ENCODE results near the gene UTY.
"Not testable (repeated sequence)": the region's sequence is repeated elsewhere in the genome, so short reads cannot be mapped to it uniquely, and the experiment has no call there.

UTY gene

GRCh38 chrY:13330651-13331050 is 149.2 kb downstream of the UTY start:
- DNase-seq, result no peak

DNA sequence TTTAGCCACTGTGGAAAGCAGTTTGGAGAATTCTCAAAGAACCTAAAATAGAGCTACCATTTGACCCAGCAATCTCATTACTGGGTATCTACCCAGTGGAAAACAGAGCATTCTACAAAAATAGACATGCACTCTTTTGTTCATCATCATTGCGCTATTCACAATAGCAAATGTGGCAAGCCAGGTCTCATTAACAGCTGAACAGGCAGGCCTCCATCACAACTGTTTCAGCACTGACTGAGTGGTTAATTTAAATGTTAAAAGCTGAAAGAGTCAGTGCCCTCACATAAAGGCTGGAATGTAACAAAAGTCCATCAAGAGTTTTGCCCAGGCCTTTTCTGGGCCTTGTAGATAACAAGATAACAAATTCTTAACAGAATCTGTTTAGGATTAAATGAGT is 166.9 kb downstream of the UTY start:
- Histone ChIP-seq H3K27me3 (replicated peaks; ENCODE audit: control insufficient read depth, insufficient read depth, low read length, poor library complexity, severe bottlenecking) (no peaks in the 10 kb centered on the region), H3K4me1 (ENCODE audit: control insufficient read depth, insufficient read depth, low read length, poor library complexity, severe bottlenecking) (no peaks in the 10 kb centered on the region), H3K27ac (ENCODE audit: insufficient read depth, low read length, poor library complexity, severe bottlenecking) (no peak overlapping the region), H3K4me3 (ENCODE audit: insufficient read depth, low read depth, low read length, poor library complexity, severe bottlenecking) (no peak overlapping the region), H3K9me3 (ENCODE audit: control insufficient read depth, low read length) (no peaks in the 10 kb centered on the region), H3K36me3 (ENCODE audit: control insufficient read depth, insufficient read depth, low read length) (no peaks in the 10 kb centered on the region)
- DNase-seq, result no peak

More at GRCh38 chrY:13330651-13331050, 149.2 kb downstream of the UTY start:
- Histone ChIP-seq H3K27me3 (replicated peaks; ENCODE audit: control insufficient read depth, insufficient read depth, low read length, poor library complexity, severe bottlenecking) (no peaks in the 10 kb centered on the region), H3K4me3 (ENCODE audit: insufficient read depth, low read depth, low read length, poor library complexity, severe bottlenecking) (no peak overlapping the region), H3K27ac (ENCODE audit: insufficient read depth, low read length, poor library complexity, severe bottlenecking) (no peak overlapping the region), H3K4me1 (ENCODE audit: control insufficient read depth, insufficient read depth, low read length, poor library complexity, severe bottlenecking) (no peaks in the 10 kb centered on the region), H3K9me3 (ENCODE audit: control insufficient read depth, low read length) (no peaks in the 10 kb centered on the region), H3K36me3 (ENCODE audit: control insufficient read depth, insufficient read depth, low read length) (no peaks in the 10 kb centered on the region)

DNA sequence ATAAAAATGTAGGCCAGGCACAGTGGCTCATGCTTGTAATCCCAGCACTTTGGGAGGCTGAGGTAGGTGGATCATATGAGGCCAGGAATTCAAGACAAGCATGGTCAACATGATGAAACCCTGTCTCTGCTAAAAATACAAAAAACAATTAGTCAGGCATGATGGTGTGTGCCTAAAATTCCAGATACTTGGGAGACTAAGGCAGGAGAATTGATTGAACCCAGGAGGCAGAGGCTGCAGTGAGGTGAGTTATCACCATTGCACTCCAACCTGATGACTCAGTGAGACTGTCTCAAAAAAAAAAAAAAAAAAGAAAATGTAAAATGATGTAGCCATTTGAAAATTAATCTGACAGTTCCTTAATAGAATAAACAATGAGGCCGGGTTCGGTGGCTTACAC is 171.9 kb downstream of the UTY start:
- Histone ChIP-seq H3K9me3 (ENCODE audit: control insufficient read depth, low read length) (no peaks in the 10 kb centered on the region), H3K27ac (ENCODE audit: insufficient read depth, low read length, poor library complexity, severe bottlenecking) (no peak overlapping the region), H3K36me3 (ENCODE audit: control insufficient read depth, insufficient read depth, low read length) (no peaks in the 10 kb centered on the region), H3K27me3 (replicated peaks; ENCODE audit: control insufficient read depth, insufficient read depth, low read length, poor library complexity, severe bottlenecking) (no peaks in the 10 kb centered on the region), H3K4me1 (ENCODE audit: control insufficient read depth, insufficient read depth, low read length, poor library complexity, severe bottlenecking) (no peaks in the 10 kb centered on the region), H3K4me3 (ENCODE audit: insufficient read depth, low read depth, low read length, poor library complexity, severe bottlenecking) (no peak overlapping the region)
- DNase-seq, result no peak

- Histone ChIP-seq H3K36me3 (ENCODE audit: control insufficient read depth, insufficient read depth, low read length) (no peaks in the 10 kb centered on the region), H3K9me3 (ENCODE audit: control insufficient read depth, low read length) (no peaks in the 10 kb centered on the region), H3K4me3 (ENCODE audit: insufficient read depth, low read depth, low read length, poor library complexity, severe bottlenecking) (no peak overlapping the region), H3K27ac (ENCODE audit: insufficient read depth, low read length, poor library complexity, severe bottlenecking) (no peak overlapping the region), H3K27me3 (replicated peaks; ENCODE audit: control insufficient read depth, insufficient read depth, low read length, poor library complexity, severe bottlenecking) (no peaks in the 10 kb centered on the region), H3K4me1 (ENCODE audit: control insufficient read depth, insufficient read depth, low read length, poor library complexity, severe bottlenecking) (no peaks in the 10 kb centered on the region)
- no peak for DNase-seq
These were observed 179.0 kb downstream of the UTY start for GRCh38 chrY:13300795-13301194.

DNA sequence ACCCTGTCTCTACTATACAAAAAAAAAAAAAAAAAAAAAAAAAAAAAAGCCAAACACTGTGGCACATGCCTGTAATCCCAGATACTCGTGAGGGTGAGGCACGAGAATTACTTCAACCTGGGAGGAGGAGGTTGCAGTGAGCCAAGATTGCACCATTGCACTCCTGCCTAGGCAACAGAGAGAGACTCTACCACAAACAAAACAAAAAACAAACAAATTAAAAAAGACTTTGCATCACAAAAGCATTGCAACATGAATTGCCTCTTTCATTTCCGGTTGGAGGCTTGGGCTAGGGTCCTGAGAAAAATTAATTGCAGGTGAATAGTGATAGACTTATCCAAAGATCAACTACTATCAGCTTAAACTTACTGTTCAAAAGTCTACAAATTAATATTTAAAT is 180.4 kb downstream of the UTY start:
- no peak for DNase-seq
- Histone ChIP-seq H3K36me3 (ENCODE audit: control insufficient read depth, insufficient read depth, low read length) (no peaks in the 10 kb centered on the region), H3K27me3 (replicated peaks; ENCODE audit: control insufficient read depth, insufficient read depth, low read length, poor library complexity, severe bottlenecking) (no peaks in the 10 kb centered on the region), H3K27ac (ENCODE audit: insufficient read depth, low read length, poor library complexity, severe bottlenecking) (no peak overlapping the region), H3K9me3 (ENCODE audit: control insufficient read depth, low read length) (no peaks in the 10 kb centered on the region), H3K4me3 (ENCODE audit: insufficient read depth, low read depth, low read length, poor library complexity, severe bottlenecking) (no peak overlapping the region), H3K4me1 (ENCODE audit: control insufficient read depth, insufficient read depth, low read length, poor library complexity, severe bottlenecking) (no peaks in the 10 kb centered on the region)

DNA sequence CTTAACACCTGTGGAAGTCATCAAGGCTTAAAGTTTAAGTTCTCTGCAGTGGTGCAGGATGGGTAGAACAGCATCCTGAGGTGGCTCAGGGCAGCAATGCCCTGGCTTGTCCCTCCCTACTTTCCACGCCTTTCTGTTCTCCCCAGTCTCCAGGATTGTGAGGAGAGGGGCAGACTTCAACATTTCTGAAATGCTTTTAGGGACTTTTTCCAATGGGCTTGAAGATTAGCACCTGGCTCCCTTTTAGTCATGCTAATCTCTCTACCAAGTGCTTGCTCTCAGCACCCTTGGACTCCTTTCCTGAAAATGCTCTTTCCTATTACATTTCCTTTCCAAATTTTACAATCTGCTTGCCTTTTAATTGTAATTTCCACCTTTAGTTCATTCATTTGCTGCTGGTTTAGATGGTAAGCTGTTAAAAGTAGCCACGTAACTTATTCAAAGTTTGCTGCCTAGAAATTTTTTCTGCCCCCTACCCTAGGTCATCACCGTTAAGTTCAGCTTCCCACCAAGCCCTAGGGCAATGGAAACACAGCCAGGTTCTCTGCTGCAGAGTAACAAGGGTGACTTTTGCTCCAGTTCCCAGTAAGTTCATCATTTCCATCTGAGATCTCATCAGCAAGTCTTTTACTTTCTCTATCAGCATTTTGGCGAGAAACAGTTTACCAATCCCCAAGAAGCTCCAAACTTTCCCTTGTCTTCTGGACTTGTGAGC is 183.5 kb downstream of the UTY start:
- Histone ChIP-seq H3K4me3 (ENCODE audit: insufficient read depth, low read depth, low read length, poor library complexity, severe bottlenecking) (no peak overlapping the region), H3K27ac (ENCODE audit: insufficient read depth, low read length, poor library complexity, severe bottlenecking) (no peak overlapping the region), H3K9me3 (ENCODE audit: control insufficient read depth, low read length) (no peaks in the 10 kb centered on the region), H3K36me3 (ENCODE audit: control insufficient read depth, insufficient read depth, low read length) (no peaks in the 10 kb centered on the region), H3K27me3 (replicated peaks; ENCODE audit: control insufficient read depth, insufficient read depth, low read length, poor library complexity, severe bottlenecking) (no peaks in the 10 kb centered on the region), H3K4me1 (ENCODE audit: control insufficient read depth, insufficient read depth, low read length, poor library complexity, severe bottlenecking) (no peaks in the 10 kb centered on the region)
- no peak for DNase-seq

DNA sequence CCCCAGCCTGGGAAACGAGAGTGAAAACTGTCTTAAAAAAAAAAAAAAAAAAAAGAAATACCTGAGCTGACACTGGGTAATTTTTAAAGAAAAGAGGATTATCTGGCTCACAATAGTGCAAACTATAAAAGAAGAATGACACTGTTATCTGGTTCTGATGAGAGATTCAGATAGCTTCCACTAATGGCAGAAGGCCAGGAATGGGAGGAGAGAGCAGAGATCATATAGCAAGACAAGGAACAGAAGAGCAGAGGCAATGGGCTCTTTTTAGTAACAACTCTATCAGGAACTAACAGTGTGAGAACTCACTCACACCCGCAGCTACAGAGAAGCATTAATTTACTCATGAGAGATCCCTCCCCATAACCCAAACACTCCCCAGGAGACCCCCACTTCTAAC is 184.8 kb downstream of the UTY start:
- H3K27ac ChIP-seq (ENCODE audit: insufficient read depth, low read length, poor library complexity, severe bottlenecking), result no peak overlapping the region
- no peaks in the 10 kb centered on the region for H3K4me1 ChIP-seq (ENCODE audit: control insufficient read depth, insufficient read depth, low read length, poor library complexity, severe bottlenecking)
- H3K27me3 ChIP-seq (replicated peaks; ENCODE audit: control insufficient read depth, insufficient read depth, low read length, poor library complexity, severe bottlenecking), result no peaks in the 10 kb centered on the region
- DNase-seq, result no peak
- no peaks in the 10 kb centered on the region for H3K36me3 ChIP-seq (ENCODE audit: control insufficient read depth, insufficient read depth, low read length)
- H3K9me3 ChIP-seq (ENCODE audit: control insufficient read depth, low read length), result no peaks in the 10 kb centered on the region
- no peak overlapping the region for H3K4me3 ChIP-seq (ENCODE audit: insufficient read depth, low read depth, low read length, poor library complexity, severe bottlenecking)

DNA sequence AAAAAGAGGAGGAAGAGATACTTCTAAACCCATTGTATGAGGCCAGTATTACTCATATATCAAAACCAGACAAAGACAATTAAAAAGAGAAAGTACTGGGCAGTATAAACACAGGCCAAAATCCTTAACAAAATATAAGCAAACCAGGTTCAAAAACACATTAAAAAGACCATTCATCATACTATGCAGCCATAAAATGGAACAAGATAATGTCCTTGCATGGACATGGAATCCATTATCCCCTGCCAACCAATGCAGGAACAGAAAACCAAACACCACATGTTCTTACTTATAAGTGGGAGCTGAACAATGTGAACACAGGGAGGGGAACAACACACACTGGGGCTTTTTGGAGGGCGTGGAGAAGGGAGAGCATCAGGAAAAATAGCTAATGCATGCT is 188.6 kb downstream of the UTY start:
- no peak for DNase-seq
- H3K27ac ChIP-seq (ENCODE audit: insufficient read depth, low read length, poor library complexity, severe bottlenecking), result no peak overlapping the region
- H3K27me3 ChIP-seq (replicated peaks; ENCODE audit: control insufficient read depth, insufficient read depth, low read length, poor library complexity, severe bottlenecking), result no peaks in the 10 kb centered on the region
- no peaks in the 10 kb centered on the region for H3K9me3 ChIP-seq (ENCODE audit: control insufficient read depth, low read length)
- H3K4me3 ChIP-seq (ENCODE audit: insufficient read depth, low read depth, low read length, poor library complexity, severe bottlenecking), result no peak overlapping the region
- H3K4me1 ChIP-seq (ENCODE audit: control insufficient read depth, insufficient read depth, low read length, poor library complexity, severe bottlenecking), result no peaks in the 10 kb centered on the region
- peaks cover 5% of the 10 kb centered on the region for H3K36me3 ChIP-seq (ENCODE audit: control insufficient read depth, insufficient read depth, low read length)

DNA sequence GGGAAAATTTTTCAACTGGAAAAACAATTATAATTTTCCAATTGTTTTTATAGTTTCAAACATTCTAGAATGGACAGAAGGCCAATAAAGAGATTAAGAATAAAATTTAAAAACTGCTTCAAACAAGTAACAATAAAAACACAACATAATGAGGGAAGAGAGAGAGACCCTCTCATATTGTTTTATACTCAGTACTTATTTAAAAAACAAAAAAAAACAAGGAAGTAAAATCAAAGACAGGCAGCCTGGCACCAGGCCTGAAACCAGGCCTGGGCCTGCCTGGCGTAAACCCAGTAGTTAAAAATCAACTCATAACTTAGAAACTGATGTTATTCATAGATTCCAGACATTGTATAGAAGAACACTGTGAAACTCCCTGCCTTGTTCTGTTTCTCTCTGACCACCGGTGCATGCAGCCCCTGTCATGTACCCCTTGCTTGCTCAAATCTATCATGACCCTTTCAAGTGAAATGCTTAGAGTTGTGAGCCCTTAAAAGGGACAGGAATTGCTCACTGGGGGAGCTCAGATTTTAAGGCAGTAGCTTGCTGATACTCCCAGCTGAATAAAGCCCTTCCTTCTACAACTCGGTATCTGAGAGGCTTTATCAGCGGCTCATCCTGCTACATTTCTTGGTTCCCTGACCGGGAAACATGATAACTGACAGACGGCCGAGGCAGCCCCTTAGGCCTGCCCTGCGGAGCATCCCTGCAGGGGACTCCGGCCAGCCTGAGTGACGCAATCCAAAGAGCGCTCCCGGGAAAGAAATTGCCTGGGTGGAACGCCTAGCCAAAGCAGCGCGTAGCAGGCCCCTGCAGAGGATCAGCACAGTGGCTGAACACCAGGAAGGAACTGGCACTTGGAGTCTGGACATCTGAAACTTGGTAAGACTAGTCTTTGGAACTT is 197.4 kb downstream of the UTY start:
- H3K4me1 ChIP-seq (ENCODE audit: control insufficient read depth, insufficient read depth, low read length, poor library complexity, severe bottlenecking); H3K27me3 ChIP-seq (replicated peaks; ENCODE audit: control insufficient read depth, insufficient read depth, low read length, poor library complexity, severe bottlenecking); H3K9me3 ChIP-seq (ENCODE audit: control insufficient read depth, low read length); H3K4me3 ChIP-seq (ENCODE audit: insufficient read depth, low read depth, low read length, poor library complexity, severe bottlenecking); H3K27ac ChIP-seq (ENCODE audit: insufficient read depth, low read length, poor library complexity, severe bottlenecking); H3K36me3 ChIP-seq (ENCODE audit: control insufficient read depth, insufficient read depth, low read length); DNase-seq: not testable (repeated sequence)

- Histone ChIP-seq H3K9me3 (ENCODE audit: control insufficient read depth, low read length) (no peaks in the 10 kb centered on the region), H3K36me3 (ENCODE audit: control insufficient read depth, insufficient read depth, low read length) (peaks cover 7% of the 10 kb centered on the region), H3K4me3 (ENCODE audit: insufficient read depth, low read depth, low read length, poor library complexity, severe bottlenecking) (no peak overlapping the region), H3K27ac (ENCODE audit: insufficient read depth, low read length, poor library complexity, severe bottlenecking) (no peak overlapping the region), H3K4me1 (ENCODE audit: control insufficient read depth, insufficient read depth, low read length, poor library complexity, severe bottlenecking) (no peaks in the 10 kb centered on the region), H3K27me3 (replicated peaks; ENCODE audit: control insufficient read depth, insufficient read depth, low read length, poor library complexity, severe bottlenecking) (no peaks in the 10 kb centered on the region)
- DNase-seq, result no peak
These were observed 200.3 kb downstream of the UTY start for GRCh38 chrY:13279561-13279960.

Measured in effector memory CD4-positive, alpha-beta T cell (primary cell).